ENCODE measurements around the gene RAI1.

- TF ChIP-seq POLR2A (IDR thresholded peaks at IDR 0.05; ENCODE audit: control extremely low read depth in 1 of 2, low read depth in 2 of 2, low read length in 2 of 2) (no peak), TBP (IDR thresholded peaks at IDR 0.05; ENCODE audit: low read depth, low read length) (no peak), CEBPB (IDR thresholded peaks at IDR 0.05; ENCODE audit: low read depth, low read length) (no peak), CTCF (IDR thresholded peaks at IDR 0.05; ENCODE audit: control extremely low read depth in 1 of 3, insufficient read depth in 1 of 3, low read depth in 1 of 3, low read length in 3 of 3) (no peak)
These were observed 64.5 kb downstream of the RAI1 start for GRCh38 chr17:17745476-17746455.

All from H1 (cell line).